DMS 273 treated with DMSO at 0.1 percent for 48 hours (cell line): ENCODE measurements around the gene CNPY4.

Source experiments
- DNase-seq: peaks from one replicate; lab custom pipeline; 2025; lab: John Stamatoyannopoulos, UW

Gene CNPY4

DNA sequence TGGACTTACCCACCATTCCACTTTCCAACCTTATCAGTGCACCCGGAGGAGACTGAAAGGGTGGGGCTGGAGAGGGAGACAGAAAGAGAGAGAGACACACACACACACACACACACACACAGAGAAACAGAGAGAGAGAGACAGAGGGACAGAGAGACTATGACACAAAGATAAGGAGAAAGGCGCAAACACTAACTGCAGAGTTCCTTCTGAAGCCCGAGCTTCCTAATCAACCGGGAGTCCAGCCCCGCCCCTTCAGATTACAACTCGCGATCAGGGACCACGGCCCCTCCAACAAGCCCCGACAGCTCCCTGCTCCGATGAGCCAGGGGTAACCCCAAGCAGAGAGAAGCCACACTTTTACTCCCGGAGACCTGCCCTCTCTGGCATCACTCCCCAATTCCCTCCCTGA, 48.5 kb downstream of the CNPY4 start:
- no peak for DNase-seq

- no peak for DNase-seq
These were observed 49.9 kb downstream of the CNPY4 start for GRCh38 chr7:100169147-100169850.

DNA sequence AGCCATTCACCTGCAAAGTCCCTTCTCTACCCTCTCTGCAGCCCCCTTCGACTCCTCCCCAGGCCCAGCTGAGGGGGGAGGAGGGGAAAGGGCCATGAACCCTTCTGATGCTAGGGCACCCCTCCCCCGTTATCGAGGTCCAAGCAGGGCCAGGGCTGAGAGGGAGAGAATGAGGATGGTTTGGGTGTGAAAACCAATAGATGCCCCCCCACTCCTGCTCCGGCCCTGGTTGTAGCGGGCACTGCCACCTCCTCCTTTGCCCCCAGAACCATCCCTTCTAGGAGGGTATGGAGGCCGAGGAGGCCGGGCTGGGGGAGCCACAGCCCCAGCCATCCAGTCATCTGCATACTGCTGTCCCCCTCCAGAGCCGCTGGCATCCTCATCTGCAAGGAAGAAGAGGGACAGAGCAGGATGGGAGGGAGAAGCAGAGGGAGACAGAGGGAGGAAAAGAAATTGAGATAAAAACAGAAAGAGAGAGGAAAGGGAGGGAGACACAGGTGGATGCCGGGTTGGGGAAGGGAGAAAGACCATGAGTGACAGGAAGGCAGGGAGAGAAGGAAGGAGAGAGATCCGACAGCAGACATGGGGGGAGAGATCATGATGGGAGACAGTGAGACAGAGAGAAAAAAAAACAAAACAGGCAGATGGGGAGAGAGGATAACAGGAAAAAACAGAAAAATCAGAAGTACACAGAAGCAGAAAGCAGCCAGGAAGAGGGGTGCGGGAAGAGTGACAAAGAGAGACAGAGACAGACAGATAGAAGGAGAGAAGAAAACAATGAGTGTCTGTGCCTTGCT, 50.9 kb downstream of the CNPY4 start:
- DNase-seq = no peak

DNA sequence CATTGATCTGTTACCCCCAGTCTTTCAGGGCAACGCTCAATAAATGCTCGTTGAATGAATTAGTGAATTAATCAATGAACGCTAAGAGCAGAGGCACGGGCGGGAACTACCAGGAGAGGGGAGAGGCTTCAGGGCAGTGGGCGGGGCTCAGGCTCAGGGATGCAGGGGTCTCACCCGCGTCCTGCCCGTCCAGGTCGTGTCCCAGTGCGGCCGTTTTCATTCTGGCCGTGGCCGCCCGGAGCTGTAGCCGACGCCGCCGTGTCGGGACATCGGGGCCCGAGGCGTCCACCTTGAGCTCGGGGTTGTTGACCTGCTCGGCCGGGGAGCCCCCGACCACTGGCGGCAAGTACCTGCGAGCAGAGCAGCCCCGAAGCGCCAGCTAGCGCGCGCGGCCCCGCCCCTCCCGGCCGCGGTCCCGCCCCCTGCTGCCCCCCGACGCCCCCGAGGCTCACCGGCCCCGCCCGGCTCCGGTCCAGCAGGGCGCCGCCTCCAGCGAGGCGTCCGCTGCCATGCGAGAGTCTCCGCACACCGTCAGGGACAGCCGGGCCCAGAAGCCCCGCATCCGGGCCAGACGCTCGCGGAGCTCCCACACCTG, 51.8 kb downstream of the CNPY4 start:
- no peak for DNase-seq

- no peak for DNase-seq
These were observed 52.4 kb downstream of the CNPY4 start for GRCh38 chr7:100171840-100172239.

DNA sequence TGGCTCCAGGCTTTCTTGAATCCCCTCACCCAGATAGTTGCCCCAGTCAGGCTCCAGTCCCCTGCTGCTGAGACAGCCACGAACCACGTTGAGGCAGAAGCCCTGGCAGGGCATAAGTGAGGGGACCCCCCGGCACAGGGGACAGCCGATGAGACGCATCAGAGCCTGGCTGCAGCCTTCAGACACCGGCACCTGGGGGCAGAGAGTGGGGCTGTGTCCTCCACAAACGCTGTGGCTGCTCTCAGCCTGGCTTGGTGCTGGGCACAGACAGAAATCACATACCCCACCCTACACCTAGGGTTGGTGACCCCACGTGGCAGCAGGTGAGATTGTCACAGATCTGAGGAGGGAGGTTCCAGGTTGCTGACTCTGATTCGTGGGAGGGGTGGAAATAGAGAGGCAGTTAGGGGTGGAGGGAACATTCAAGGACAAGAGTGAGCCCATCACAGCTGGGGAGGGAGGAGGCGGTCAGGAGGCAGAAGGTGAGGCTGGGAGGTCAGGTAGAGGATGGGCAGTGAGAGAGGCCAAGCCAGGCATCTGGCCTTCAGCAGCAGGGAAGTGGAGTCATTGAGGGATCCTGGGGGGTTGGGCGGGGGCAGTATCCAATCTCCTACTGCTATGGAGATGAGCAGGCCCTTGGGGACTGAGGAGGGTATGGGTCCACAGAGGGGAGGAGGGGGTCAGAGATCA, 54.5 kb downstream of the CNPY4 start:
- DNase-seq = no peak

DNA sequence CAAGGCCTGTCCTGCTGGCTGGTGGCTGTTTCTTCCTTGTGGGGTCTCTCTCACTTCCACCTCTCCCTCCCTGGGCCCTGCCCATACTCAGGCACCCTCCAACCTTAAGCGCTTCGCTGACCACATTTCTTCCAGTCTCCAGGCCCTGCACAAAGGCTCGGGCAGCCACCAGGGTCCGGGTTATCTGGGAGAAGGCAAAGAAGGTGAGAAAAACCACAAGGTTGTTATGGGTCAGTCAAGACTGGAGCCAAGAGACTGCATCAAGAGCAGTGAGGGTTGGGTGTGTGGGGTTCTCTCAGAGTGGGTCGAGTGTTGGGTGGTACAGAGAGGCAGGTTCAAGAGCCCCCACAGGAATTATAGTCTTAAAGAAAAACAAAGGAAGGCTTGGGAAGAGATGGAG, 55.1 kb downstream of the CNPY4 start:
- DNase-seq = no peak
